ENCODE data around the gene RBM14. TPM values are rescaled to one million over a fixed set of nuclear protein-coding genes. Genes with fewer than 3 reads are reported as not detected.

The RBM14 gene
- total RNA-seq, 2 donors from 2014 or later = 90.0 to 110 TPM

DNA sequence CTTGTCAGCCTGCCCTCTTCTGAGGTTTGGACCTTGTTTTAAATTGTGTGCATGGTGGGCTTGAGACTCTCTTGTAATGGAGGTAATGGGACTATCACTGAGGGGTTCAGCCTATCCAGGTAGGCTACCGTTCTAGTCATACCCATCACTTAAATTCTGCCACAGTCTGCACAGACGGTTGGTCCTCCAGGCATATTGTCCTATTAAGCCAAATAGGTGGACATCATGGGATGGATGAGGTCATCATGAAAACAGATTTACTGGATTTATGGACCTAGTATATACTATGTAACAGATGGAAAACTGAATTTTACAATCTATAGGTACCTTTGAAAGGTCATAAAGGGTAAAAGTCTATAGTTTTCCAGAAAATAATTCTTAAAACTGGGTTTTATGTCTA lies 12.9 kb downstream of the RBM14 start:
- Histone ChIP-seq H3K4me3 (ENCODE audit: low read length) (no peak overlapping the region), H3K4me1 (ENCODE audit: control insufficient read depth, insufficient read depth, low read length) (no peaks in the 10 kb centered on the region), H3K27me3 (ENCODE audit: control insufficient read depth, insufficient read depth, low read length, poor library complexity, severe bottlenecking) (no peaks in the 10 kb centered on the region), H3K36me3 (ENCODE audit: control insufficient read depth, insufficient read depth, low read length) (peaks cover 93% of the 10 kb centered on the region), H3K9me3 (ENCODE audit: control insufficient read depth, low read length) (no peaks in the 10 kb centered on the region), H3K9ac (ENCODE audit: extremely low read depth, low read length, poor library complexity, severe bottlenecking) (no peak overlapping the region), H3K27ac (ENCODE audit: low read depth, low read length) (no peak overlapping the region)
- DNase-seq = no peak
- no peak overlapping the region for H3K27ac Mint-ChIP-seq
- TF ChIP-seq, protein P1, sequence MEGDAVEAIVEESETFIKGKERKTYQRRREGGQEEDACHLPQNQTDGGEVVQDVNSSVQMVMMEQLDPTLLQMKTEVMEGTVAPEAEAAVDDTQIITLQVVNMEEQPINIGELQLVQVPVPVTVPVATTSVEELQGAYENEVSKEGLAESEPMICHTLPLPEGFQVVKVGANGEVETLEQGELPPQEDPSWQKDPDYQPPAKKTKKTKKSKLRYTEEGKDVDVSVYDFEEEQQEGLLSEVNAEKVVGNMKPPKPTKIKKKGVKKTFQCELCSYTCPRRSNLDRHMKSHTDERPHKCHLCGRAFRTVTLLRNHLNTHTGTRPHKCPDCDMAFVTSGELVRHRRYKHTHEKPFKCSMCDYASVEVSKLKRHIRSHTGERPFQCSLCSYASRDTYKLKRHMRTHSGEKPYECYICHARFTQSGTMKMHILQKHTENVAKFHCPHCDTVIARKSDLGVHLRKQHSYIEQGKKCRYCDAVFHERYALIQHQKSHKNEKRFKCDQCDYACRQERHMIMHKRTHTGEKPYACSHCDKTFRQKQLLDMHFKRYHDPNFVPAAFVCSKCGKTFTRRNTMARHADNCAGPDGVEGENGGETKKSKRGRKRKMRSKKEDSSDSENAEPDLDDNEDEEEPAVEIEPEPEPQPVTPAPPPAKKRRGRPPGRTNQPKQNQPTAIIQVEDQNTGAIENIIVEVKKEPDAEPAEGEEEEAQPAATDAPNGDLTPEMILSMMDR (conservative IDR thresholded peaks at IDR 0.05) = no peak
- 100% methylated on average over 1 to 2 of the region's 2 CpGs for WGBS, 2 experiments (ENCODE audit: insufficient coverage in 1 of 2, insufficient read length in 1 of 2)
- H3K4me3 Mint-ChIP-seq = no peak overlapping the region
- H3K36me3 Mint-ChIP-seq (ENCODE audit: low read depth) = peaks cover 80% of the 10 kb centered on the region
- H3K9me3 Mint-ChIP-seq = no peaks in the 10 kb centered on the region
- H3K4me1 Mint-ChIP-seq = no peaks in the 10 kb centered on the region
- H3K27me3 Mint-ChIP-seq (ENCODE audit: insufficient read depth) = no peaks in the 10 kb centered on the region

DNA sequence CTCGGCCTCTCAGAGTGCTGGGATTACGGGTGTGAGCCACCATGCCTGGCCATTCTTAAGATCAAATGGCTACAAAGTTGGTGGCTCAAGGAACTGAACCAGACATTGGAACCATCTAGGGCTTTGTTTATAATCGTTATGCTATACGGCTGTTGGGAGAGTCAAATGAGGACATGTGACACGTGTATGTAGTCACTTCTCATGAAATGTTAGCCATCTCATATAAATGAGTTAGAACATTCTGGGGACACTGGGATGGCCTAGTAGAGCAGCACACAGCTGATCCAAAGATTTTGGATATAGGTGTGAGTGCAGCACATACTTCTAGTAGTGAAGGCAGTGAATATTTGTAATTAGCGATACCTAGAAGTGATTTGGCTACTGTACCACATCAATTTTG lies 15.5 kb downstream of the RBM14 start:
- Mint-ChIP-seq H3K9me3 (peaks cover 2% of the 10 kb centered on the region), H3K27ac (no peak overlapping the region), H3K27me3 (ENCODE audit: insufficient read depth) (no peaks in the 10 kb centered on the region), H3K4me3 (no peak overlapping the region), H3K36me3 (ENCODE audit: low read depth) (peaks cover 74% of the 10 kb centered on the region), H3K4me1 (no peaks in the 10 kb centered on the region)
- no peaks in the 10 kb centered on the region for H3K4me1 ChIP-seq (ENCODE audit: control insufficient read depth, insufficient read depth, low read length)
- TF ChIP-seq, protein P1 (conservative IDR thresholded peaks at IDR 0.05) = no peak
- 98% methylated on average over 6 of the region's 6 CpGs for WGBS, 2 experiments (ENCODE audit: insufficient coverage in 1 of 2, insufficient read length in 1 of 2)
- H3K9me3 ChIP-seq (ENCODE audit: control insufficient read depth, low read length) = no peaks in the 10 kb centered on the region
- peaks cover 80% of the 10 kb centered on the region for H3K36me3 ChIP-seq (ENCODE audit: control insufficient read depth, insufficient read depth, low read length)
- H3K27ac ChIP-seq (ENCODE audit: low read depth, low read length) = no peak overlapping the region
- no peak overlapping the region for H3K9ac ChIP-seq (ENCODE audit: extremely low read depth, low read length, poor library complexity, severe bottlenecking)
- H3K27me3 ChIP-seq (ENCODE audit: control insufficient read depth, insufficient read depth, low read length, poor library complexity, severe bottlenecking) = no peaks in the 10 kb centered on the region
- DNase-seq = no peak
- H3K4me3 ChIP-seq (ENCODE audit: low read length) = no peak overlapping the region

GRCh38 chr11:66632952-66633351 lies 16.5 kb downstream of the RBM14 start:
- no peaks in the 10 kb centered on the region for H3K27me3 Mint-ChIP-seq (ENCODE audit: insufficient read depth)

More at GRCh38 chr11:66632952-66633351, 16.5 kb downstream of the RBM14 start:
- no peak for DNase-seq
- Mint-ChIP-seq H3K27ac (no peak overlapping the region), H3K4me3 (no peak overlapping the region), H3K9me3 (peaks cover 2% of the 10 kb centered on the region), H3K36me3 (ENCODE audit: low read depth) (peaks cover 65% of the 10 kb centered on the region), H3K4me1 (peaks cover 7% of the 10 kb centered on the region)
- peaks cover 71% of the 10 kb centered on the region for H3K36me3 ChIP-seq (ENCODE audit: control insufficient read depth, insufficient read depth, low read length)
- no peak overlapping the region for H3K4me3 ChIP-seq (ENCODE audit: low read length)
- WGBS, 2 experiments (ENCODE audit: insufficient coverage in 1 of 2, insufficient read length in 1 of 2) = 98% methylated on average over 2 of the region's 2 CpGs; no CpG with 5 or more reads in 1 of the 2 experiments
- H3K9ac ChIP-seq (ENCODE audit: extremely low read depth, low read length, poor library complexity, severe bottlenecking) = no peak overlapping the region
- no peaks in the 10 kb centered on the region for H3K27me3 ChIP-seq (ENCODE audit: control insufficient read depth, insufficient read depth, low read length, poor library complexity, severe bottlenecking)
- no peak overlapping the region for H3K27ac ChIP-seq (ENCODE audit: low read depth, low read length)
- no peaks in the 10 kb centered on the region for H3K9me3 ChIP-seq (ENCODE audit: control insufficient read depth, low read length)
- TF ChIP-seq, protein P1 (conservative IDR thresholded peaks at IDR 0.05) = no peak
- no peaks in the 10 kb centered on the region for H3K4me1 ChIP-seq (ENCODE audit: control insufficient read depth, insufficient read depth, low read length)

Data from endodermal cell (in vitro differentiated cells).